ENCODE measurements around the gene CRYBA1. TPM values are rescaled to one million over a fixed set of nuclear protein-coding genes. Genes with fewer than 3 reads are reported as not detected.
A peak's percentile ranks its signal among the peaks of the same experiment; 100 is the strongest.

Gene CRYBA1
- total and polyA plus RNA-seq, 8 donors: not detected

- H3K9me3 ChIP-seq: no peaks in the 10 kb centered on the region
- FAIRE-seq (no peak), DNase-seq (no peak), ATAC-seq (no peak)
- no peaks in the 10 kb centered on the region for H3K27me3 ChIP-seq
- WGBS, 2 donors: 65 to 70% methylated on average over 2 of the region's 2 CpGs
- no peak overlapping the region for H3K27ac ChIP-seq
- TF ChIP-seq, protein P1, sequence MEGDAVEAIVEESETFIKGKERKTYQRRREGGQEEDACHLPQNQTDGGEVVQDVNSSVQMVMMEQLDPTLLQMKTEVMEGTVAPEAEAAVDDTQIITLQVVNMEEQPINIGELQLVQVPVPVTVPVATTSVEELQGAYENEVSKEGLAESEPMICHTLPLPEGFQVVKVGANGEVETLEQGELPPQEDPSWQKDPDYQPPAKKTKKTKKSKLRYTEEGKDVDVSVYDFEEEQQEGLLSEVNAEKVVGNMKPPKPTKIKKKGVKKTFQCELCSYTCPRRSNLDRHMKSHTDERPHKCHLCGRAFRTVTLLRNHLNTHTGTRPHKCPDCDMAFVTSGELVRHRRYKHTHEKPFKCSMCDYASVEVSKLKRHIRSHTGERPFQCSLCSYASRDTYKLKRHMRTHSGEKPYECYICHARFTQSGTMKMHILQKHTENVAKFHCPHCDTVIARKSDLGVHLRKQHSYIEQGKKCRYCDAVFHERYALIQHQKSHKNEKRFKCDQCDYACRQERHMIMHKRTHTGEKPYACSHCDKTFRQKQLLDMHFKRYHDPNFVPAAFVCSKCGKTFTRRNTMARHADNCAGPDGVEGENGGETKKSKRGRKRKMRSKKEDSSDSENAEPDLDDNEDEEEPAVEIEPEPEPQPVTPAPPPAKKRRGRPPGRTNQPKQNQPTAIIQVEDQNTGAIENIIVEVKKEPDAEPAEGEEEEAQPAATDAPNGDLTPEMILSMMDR (IDR thresholded peaks at IDR 0.05): no peak
- H3K36me3 ChIP-seq: no peaks in the 10 kb centered on the region
- intact Hi-C loops (cut with DNase I): no loop called here
- no peak overlapping the region for H3K4me3 ChIP-seq
- H3K4me1 ChIP-seq: peaks cover 0 to 7% (median 0%) of the 10 kb centered on the region in 3 donors
These were observed 560 bp downstream of the CRYBA1 start for GRCh38 chr17:29247219-29247618.

- Histone ChIP-seq H3K4me3 (no peak overlapping the region), H3K9me3 (no peaks in the 10 kb centered on the region), H3K27ac (no peak overlapping the region), H3K36me3 (no peaks in the 10 kb centered on the region), H3K27me3 (no peaks in the 10 kb centered on the region), H3K4me1 (peaks cover 0 to 21% (median 0%) of the 10 kb centered on the region in 3 donors)
- no peak for ATAC-seq
- no peak for DNase-seq
- WGBS, 2 donors: 83 to 86% methylated on average over 5 of the region's 5 CpGs
- TF ChIP-seq, protein P1 (IDR thresholded peaks at IDR 0.05): no peak
- FAIRE-seq: no peak
- intact Hi-C loops (cut with DNase I): no loop called here
These were observed 2.2 kb downstream of the CRYBA1 start for GRCh38 chr17:29248845-29249244.

- ATAC-seq (no peak), FAIRE-seq (no peak), DNase-seq (no peak)
- no peaks in the 10 kb centered on the region for H3K36me3 ChIP-seq
- TF ChIP-seq, protein P1 (IDR thresholded peaks at IDR 0.05): no peak
- intact Hi-C loops (cut with DNase I): no loop called here
- H3K9me3 ChIP-seq: no peaks in the 10 kb centered on the region
- no peaks in the 10 kb centered on the region for H3K27me3 ChIP-seq
- 82 to 88% methylated on average over 1 of the region's 1 CpG for WGBS, 2 donors
- H3K27ac ChIP-seq: no peak overlapping the region
- no peak overlapping the region for H3K4me3 ChIP-seq
- peaks cover 0 to 30% (median 5%) of the 10 kb centered on the region in 3 donors for H3K4me1 ChIP-seq
These were observed 4.0 kb downstream of the CRYBA1 start for GRCh38 chr17:29250666-29251065.

DNA sequence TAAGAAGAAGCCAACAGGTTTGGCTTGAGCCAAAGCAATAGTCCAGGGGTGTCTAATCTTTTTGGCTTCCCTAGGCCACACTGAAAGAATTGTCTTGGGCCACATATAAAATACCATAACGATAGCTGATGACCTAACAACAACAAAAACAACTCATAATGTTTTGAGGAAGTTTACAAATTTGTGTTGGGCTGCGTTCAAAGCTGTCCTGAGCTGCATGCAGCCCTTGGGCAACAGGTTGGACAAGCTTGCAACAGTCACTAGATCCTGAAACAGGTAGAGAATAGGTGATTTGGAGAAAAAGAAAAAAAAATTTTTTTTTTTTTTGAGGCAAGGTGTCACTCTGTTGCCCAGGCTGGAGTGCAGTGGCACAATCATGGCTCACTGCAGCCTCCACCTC, 4.5 kb downstream of the CRYBA1 start:
- Histone ChIP-seq H3K36me3 (no peaks in the 10 kb centered on the region), H3K4me3 (no peak overlapping the region), H3K4me1 (peaks cover 4 to 35% (median 11%) of the 10 kb centered on the region in 3 donors), H3K27ac (no peak overlapping the region), H3K9me3 (no peaks in the 10 kb centered on the region), H3K27me3 (no peaks in the 10 kb centered on the region)
- DNase-seq (no peak), ATAC-seq (no peak), FAIRE-seq (no peak)
- intact Hi-C loops (cut with DNase I): no loop called here
- WGBS, 2 donors: 66 to 68% methylated on average over 2 of the region's 2 CpGs
- TF ChIP-seq, protein P1 (IDR thresholded peaks at IDR 0.05): no peak

DNA sequence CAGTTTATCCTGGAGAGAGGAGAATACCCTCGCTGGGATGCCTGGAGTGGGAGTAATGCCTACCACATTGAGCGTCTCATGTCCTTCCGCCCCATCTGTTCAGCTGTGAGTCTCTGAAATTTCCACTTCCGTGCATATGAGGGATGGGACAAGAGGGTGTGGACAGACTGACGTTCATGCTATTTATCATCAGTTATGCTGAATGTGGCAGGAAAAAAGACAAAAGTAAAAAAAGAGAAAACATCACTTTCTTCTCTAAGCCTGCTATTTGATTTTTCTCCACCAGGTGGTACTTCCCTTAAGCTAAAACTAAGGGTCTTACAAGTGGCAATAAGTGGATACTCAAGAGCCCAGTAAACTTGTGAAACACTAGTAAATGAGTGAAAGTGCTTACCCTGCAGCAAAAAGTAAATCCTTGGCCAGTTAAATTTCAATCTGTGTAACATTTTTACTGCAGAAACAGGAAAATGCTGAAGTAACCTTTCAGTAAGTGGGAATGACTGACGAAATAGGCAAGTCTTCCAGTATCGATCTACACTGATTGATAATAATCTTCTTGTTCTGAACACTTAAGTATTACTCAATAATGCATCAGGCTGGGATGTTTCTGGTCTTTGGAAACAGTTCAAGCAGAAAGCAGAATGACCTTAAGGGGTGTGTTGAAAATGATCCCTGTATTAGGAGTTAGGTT, 5.6 kb downstream of the CRYBA1 start:
- Histone ChIP-seq H3K9me3 (no peaks in the 10 kb centered on the region), H3K36me3 (no peaks in the 10 kb centered on the region), H3K4me1 (peaks cover 14 to 45% (median 19%) of the 10 kb centered on the region in 3 donors), H3K27me3 (no peaks in the 10 kb centered on the region), H3K4me3 (no peak overlapping the region), H3K27ac (peak overlapping the region in 1 of 4 donors; percentile 25)
- 62 to 67% methylated on average over 7 of the region's 7 CpGs for WGBS, 2 donors
- intact Hi-C loops (cut with DNase I): no loop called here
- no peak for ATAC-seq
- TF ChIP-seq, protein P1 (IDR thresholded peaks at IDR 0.05): peak in 2 of 4 donors; percentile 14 to 25
- FAIRE-seq: no peak
- no peak for DNase-seq

Measured in pancreas (tissue), 10 donors.